ENCODE results near the gene CNBD2. TPM values are rescaled to one million over a fixed set of nuclear protein-coding genes. Genes with fewer than 3 reads are reported as not detected.
A peak's percentile ranks its signal among the peaks of the same experiment; 100 is the strongest.
"Not testable (repeated sequence)": the region's sequence is repeated elsewhere in the genome, so short reads cannot be mapped to it uniquely, and the experiment has no call there.

The CNBD2 gene
- total RNA-seq, 1 donor from 2014 or later, result 1.2 TPM

DNA sequence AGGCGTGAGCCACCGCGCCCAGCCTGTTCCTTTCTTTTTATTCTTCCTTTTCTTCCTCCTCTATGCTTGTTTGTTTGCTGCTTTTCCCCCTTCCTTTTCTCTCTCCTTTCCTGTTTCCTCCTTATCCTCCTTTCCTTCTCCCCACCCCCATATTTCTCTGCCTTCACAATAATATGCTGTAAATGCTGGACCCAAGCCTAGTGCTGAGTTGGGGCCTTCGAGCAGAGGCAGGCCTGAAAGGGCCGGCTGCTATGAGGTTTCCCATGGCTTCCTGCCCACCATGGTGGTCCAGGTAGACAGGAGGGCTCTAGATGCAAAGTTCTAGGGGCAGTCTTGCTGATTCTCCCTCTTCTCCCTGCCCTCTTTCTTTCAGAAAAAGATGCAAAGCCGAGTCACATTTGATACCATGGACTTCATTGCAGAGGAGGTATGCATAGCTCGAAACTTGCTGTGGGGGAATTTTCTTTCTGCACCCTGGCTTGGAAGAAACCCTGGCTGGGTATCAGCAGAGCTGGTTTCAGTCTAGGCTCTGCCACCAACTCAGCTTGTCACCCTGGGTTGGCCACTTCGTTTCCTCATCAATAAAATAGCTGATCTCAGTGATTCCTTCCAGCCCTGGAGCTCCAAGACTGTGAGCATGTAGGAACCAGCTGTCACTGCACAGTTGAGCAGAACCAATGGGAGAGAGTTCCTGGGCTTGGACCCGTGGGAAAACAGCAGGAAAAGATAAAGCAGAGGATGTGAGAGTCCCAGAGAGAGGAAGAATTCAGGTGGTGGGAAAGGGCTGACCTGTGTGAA, 7.4 kb downstream of the CNBD2 start:
- DNase-seq (ENCODE audit: low read depth), result no peak

- DNase-seq (ENCODE audit: low read depth), result no peak
Measured at GRCh38 chr20:35978041-35978513, 9.7 kb downstream of the CNBD2 start.

GRCh38 chr20:35979544-35979943, 11.2 kb downstream of the CNBD2 start:
- no peak for DNase-seq (ENCODE audit: low read depth)

GRCh38 chr20:35981969-35982368, 13.6 kb downstream of the CNBD2 start:
- DNase-seq (ENCODE audit: low read depth), result no peak

DNA sequence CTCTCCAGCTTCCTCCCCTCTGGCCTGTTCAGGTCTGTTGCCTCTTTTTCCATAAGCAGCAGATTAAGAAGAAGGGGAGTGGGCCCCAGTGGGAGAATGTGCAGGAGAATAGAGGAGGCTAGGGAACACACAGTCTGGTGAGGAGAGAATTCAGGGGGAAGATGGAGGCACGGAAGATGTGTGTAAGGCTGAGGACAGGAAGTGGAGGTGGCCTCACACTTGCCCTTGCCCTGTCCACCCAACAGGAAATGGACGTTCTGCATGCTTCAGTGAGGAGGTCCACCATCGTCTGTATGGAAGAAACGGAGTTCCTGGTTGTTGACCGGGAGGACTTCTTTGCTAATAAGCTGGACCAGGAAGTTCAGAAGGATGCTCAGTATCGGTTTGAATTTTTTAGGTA, 16.0 kb downstream of the CNBD2 start:
- no peak for DNase-seq (ENCODE audit: low read depth)

- no peak for DNase-seq (ENCODE audit: low read depth)
Measured at GRCh38 chr20:35985806-35986205, 17.4 kb downstream of the CNBD2 start.

GRCh38 chr20:35988910-35989463, 20.6 kb downstream of the CNBD2 start:
- DNase-seq (ENCODE audit: low read depth), result no peak

GRCh38 chr20:35991142-35991771, 22.9 kb downstream of the CNBD2 start:
- DNase-seq (ENCODE audit: low read depth), result peak; percentile 33

- peak; percentile 47 for DNase-seq (ENCODE audit: low read depth)
Measured at GRCh38 chr20:35992713-35993335, 24.4 kb downstream of the CNBD2 start.

DNA sequence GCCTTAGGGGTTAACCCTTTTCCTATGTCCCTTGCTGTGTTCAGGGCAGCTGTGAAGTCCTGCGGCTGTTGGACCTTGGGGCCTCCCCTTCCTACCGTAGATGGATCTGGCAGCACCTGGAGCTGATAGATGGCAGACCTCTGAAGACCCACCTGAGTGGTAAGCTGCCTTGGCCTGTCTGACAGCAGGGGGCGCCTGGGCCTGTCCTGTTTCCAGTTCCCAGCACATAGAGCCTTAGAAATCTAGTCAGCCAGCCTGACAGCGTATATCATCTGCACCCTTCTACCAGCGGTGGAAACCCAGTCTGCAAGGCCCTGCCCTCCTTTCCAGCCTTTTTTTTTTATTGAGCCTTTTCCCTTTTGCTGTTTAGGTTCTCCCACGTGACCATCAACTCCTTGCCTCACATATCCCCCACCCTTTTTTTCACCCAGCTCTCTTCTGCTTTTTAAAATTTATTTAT, 26.6 kb downstream of the CNBD2 start:
- DNase-seq (ENCODE audit: low read depth), result peak; percentile 73

- DNase-seq (ENCODE audit: low read depth), result not testable (repeated sequence)
Measured at GRCh38 chr20:35996492-35996891, 28.1 kb downstream of the CNBD2 start.

GRCh38 chr20:36001331-36001730, 32.9 kb downstream of the CNBD2 start:
- not testable (repeated sequence) for DNase-seq (ENCODE audit: low read depth)

- DNase-seq (ENCODE audit: low read depth), result no peak
Measured at GRCh38 chr20:36002855-36003254, 34.5 kb downstream of the CNBD2 start.

DNA sequence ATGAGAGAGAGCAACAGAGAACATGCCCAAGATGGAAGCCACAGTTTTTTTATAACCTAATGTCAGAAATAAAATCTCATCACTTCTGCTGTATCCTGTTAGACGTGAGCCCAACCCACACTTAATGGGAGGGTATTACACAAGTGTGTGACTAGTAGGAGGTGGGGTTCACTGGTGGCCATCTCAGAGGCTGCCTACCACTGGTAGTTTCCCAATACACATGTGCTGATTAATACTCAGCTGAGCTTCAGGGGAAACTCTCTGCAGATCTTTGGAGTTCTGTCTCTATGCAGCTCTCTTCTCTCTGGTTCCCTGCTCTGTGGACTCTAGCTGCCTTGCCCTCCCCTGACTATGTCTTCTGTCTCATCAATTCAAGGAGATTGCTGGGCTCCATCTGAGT, 35.7 kb downstream of the CNBD2 start:
- no peak for DNase-seq (ENCODE audit: low read depth)

DNA sequence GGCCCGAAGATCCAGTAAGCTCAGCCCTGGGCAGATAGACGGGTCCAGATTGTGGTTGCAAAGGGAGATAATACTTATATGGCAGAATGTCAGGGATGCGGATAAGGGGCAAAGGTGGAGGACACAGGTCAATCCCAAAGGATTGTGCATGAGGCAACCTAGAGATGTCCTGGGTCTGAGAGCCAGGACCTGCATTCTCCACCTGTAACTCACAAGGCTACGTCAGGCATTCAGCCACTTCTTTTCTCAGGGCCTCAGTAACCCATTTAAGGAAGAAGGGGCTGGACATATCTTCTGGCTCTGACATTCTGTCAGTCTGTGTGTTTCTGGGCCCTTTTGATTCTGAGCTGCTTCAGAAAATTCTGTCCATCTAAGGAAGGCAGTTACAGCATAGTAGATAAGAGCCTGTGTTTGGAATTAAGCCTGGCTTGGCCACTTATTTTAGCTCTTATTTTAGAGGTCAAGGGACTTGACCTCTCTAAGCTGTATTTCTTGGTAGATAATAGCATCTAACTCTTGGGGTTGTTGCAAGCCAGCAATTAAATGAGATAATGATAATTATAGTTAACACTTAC, 40.2 kb downstream of the CNBD2 start:
- no peak for DNase-seq (ENCODE audit: low read depth)

DNA sequence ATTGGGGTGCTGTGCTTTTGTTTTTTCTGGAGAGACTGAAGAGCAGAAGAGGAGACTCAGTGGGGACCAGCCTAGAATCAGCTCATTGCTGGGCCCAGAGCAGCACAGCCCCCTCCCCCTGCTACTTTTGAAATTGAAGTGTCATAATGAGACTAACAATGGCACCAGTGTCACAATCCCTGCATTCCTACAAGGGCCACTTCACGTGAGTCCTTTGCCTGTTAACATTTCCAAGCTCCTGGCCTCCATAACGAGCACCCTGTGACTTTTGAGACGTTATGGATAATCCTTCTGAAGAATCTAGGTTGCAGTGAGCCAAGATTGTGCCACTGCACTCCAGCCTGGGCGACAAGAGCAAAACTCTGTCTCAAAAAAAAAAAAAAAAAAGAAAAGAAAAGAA, 41.7 kb downstream of the CNBD2 start:
- DNase-seq (ENCODE audit: low read depth), result no peak

DNA sequence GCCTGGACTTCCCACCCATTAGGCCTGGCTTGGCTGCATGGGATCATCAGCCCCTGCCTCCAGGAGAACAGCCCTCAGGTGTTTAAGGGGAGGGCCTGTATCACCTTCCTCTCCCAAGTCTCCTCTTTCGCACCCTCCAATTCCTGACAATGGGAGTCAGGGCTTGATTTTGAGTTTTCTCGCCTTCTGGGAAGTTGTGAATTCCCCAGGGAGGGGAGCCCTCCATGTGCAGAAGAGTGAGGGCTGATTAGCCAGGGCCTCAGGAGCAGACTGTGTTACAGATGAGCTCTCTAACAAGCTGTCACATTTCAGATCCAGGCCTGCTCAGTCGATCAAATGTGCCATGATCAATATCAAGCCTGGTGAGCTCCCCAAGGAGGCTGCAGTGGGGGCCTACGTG, 42.4 kb downstream of the CNBD2 start:
- DNase-seq (ENCODE audit: low read depth), result no peak

- no peak for DNase-seq (ENCODE audit: low read depth)
Measured at GRCh38 chr20:36015806-36016403, 47.5 kb downstream of the CNBD2 start.

GRCh38 chr20:36017048-36017951, 48.9 kb downstream of the CNBD2 start:
- peak; percentile 98 for DNase-seq (ENCODE audit: low read depth)

DNA sequence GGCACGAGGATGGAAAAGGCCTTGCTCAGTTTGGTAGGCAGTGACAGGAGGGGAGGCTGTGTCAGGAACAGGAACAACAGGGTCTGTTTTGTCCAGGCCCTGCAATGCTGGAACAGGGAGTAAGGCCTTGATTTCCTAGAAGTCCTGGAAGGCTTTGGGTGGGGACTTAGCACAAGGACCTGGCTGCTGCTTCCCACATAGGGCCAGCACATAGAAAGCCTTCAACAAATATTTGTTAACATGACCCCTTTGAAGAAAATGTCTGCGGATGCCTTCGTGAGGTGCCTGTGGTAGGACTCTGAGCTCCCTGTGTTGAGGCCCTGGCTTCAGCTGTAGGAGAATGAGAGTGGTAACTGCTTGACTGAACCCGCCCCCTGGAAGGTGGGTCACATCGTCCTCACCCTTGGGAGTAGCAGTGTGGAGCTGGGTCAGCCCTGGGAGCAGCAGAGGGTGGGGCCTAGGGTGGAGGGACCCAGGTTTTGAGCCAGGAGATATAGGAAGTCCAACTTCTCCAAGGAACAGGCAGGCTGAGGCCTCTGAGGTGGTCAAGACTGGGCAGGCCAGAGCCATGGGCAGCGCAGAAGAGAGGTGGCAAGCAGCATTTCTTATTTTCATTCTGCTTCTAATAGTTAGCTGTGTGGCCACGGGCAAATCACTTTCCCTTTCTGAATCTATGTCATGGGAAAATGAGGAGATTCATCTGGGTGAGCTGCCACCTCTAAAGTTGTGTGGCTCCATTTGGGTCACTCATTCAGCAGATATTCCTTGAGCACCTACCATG, 50.0 kb downstream of the CNBD2 start:
- DNase-seq (ENCODE audit: low read depth), result peak; percentile 42
